HEK293 (cell line): ENCODE results near the gene FUT3.

Source experiments
- CTCF ChIA-PET: fragments of 350-600 bp; formaldehyde crosslinking; extraction: SDS; loops from one replicate; lab custom pipeline; 2021; ENCODE audit warnings: antibody characterized with exemption; lab: Yijun Ruan, JAX
- POLR2A ChIA-PET: fragments of 300-600 bp; formaldehyde crosslinking; extraction: SDS; loops from one replicate; lab custom pipeline; 2020; ENCODE audit warnings: antibody characterized with exemption, inconsistent platforms; lab: Yijun Ruan, JAX
- H3K27ac ChIP-seq: fragments of 200-500 bp; sonication (Bioruptor generic); 2 replicates; pipeline ENCODE4 v1.5.1; 2014; ENCODE audit warnings: low read depth, low read length, control low read depth, inconsistent platforms; ENCODE audit errors: extremely low read depth
- H3K36me3 ChIP-seq, 2 experiments: fragments of 200-500 bp in 1 of 2; sonication (Bioruptor generic) in 1 of 2; 1 replicate in 1 of 2; 2 replicates in 1 of 2; pipeline ENCODE4 v1.5.1; 2014 to 2017; ENCODE audit warnings: inconsistent platforms in 2 of 2, low read length in 2 of 2; ENCODE audit not compliant: control insufficient read depth in 2 of 2, insufficient read depth in 1 of 2
- H3K4me1 ChIP-seq: fragments of 200-500 bp; sonication (Bioruptor generic); 2 replicates; pipeline ENCODE4 v1.5.1; 2014; ENCODE audit warnings: mild to moderate bottlenecking, low read length, inconsistent platforms; ENCODE audit not compliant: control insufficient read depth, insufficient read depth
- H3K4me3 ChIP-seq: 2 replicates; pipeline ENCODE4 v1.5.1; 2011; ENCODE audit warnings: low read depth, mild to moderate bottlenecking, control low read depth, low read length, moderate library complexity
- H3K9me3 ChIP-seq: fragments of 200-500 bp; sonication (Bioruptor generic); 2 replicates; pipeline ENCODE4 v1.5.1; 2014; ENCODE audit warnings: low read depth, low read length, inconsistent platforms; ENCODE audit not compliant: control insufficient read depth, insufficient read depth
- BCL11B ChIP-seq: fragments of 450-650 bp; formaldehyde crosslinking; IDR thresholded peaks from 2 replicates; pipeline ENCODE4 v1.5.1; 2016; ENCODE audit warnings: low read depth, missing biosample characterization, missing genetic modification characterization
- BCL6B ChIP-seq: fragments of 450-650 bp; formaldehyde crosslinking; IDR thresholded peaks from 2 replicates; pipeline ENCODE4 v1.5.1; 2017; ENCODE audit warnings: missing biosample characterization, missing genetic modification characterization
- EGR2 ChIP-seq: fragments of 450-650 bp; formaldehyde crosslinking; IDR thresholded peaks from 2 replicates; pipeline ENCODE4 v1.5.1; 2016; ENCODE audit warnings: low read depth, missing biosample characterization, missing genetic modification characterization
- REPIN1 ChIP-seq: fragments of 450-650 bp; formaldehyde crosslinking; IDR thresholded peaks from 2 replicates; pipeline ENCODE4 v1.5.1; 2017; ENCODE audit warnings: missing biosample characterization, missing genetic modification characterization, low read depth
- ZBTB6 ChIP-seq: fragments of 450-650 bp; formaldehyde crosslinking; IDR thresholded peaks from 2 replicates; pipeline ENCODE4 v1.5.1; 2017; ENCODE audit warnings: missing biosample characterization, missing genetic modification characterization
- ZEB2 ChIP-seq: fragments of 450-650 bp; formaldehyde crosslinking; IDR thresholded peaks from 2 replicates; pipeline ENCODE4 v1.5.1; 2016; ENCODE audit warnings: missing biosample characterization, missing genetic modification characterization
- ZFHX2 ChIP-seq: fragments of 450-650 bp; formaldehyde crosslinking; conservative IDR thresholded peaks from 2 replicates; pipeline ENCODE4 v1.5.1; 2016; ENCODE audit warnings: missing biosample characterization, missing genetic modification characterization
- ZFP41 ChIP-seq: fragments of 450-650 bp; formaldehyde crosslinking; IDR thresholded peaks from 2 replicates; pipeline ENCODE4 v1.5.1; 2016; ENCODE audit warnings: missing biosample characterization, missing genetic modification characterization, borderline replicate concordance
- ZFP69B ChIP-seq: fragments of 450-650 bp; formaldehyde crosslinking; IDR thresholded peaks from 2 replicates; pipeline ENCODE4 v1.5.1; 2016; ENCODE audit warnings: missing biosample characterization, missing genetic modification characterization
- ZNF148 ChIP-seq: fragments of 450-650 bp; formaldehyde crosslinking; IDR thresholded peaks from 2 replicates; pipeline ENCODE4 v1.5.0; 2017; ENCODE audit warnings: missing biosample characterization, missing genetic modification characterization, borderline replicate concordance
- ZNF157 ChIP-seq: fragments of 450-650 bp; formaldehyde crosslinking; IDR thresholded peaks from 2 replicates; pipeline ENCODE4 v1.5.1; 2016; ENCODE audit warnings: missing biosample characterization, missing genetic modification characterization
- ZNF16 ChIP-seq: fragments of 450-650 bp; formaldehyde crosslinking; IDR thresholded peaks from 2 replicates; pipeline ENCODE4 v1.5.1; 2016; ENCODE audit warnings: low read depth, missing biosample characterization, missing genetic modification characterization
- ZNF18 ChIP-seq: fragments of 450-650 bp; formaldehyde crosslinking; IDR thresholded peaks from 2 replicates; pipeline ENCODE4 v1.5.1; 2016; ENCODE audit warnings: missing biosample characterization, missing genetic modification characterization
- ZNF19 ChIP-seq: fragments of 450-650 bp; formaldehyde crosslinking; IDR thresholded peaks from 2 replicates; pipeline ENCODE4; 2016; ENCODE audit warnings: missing biosample characterization, missing genetic modification characterization, low read depth
- ZNF202 ChIP-seq: fragments of 450-650 bp; formaldehyde crosslinking; IDR thresholded peaks from 2 replicates; pipeline ENCODE4 v1.5.1; 2016; ENCODE audit warnings: missing biosample characterization, missing genetic modification characterization, borderline replicate concordance
- ZNF23 ChIP-seq: fragments of 450-650 bp; formaldehyde crosslinking; IDR thresholded peaks from 2 replicates; pipeline ENCODE4 v1.5.1; 2016; ENCODE audit warnings: missing biosample characterization, missing genetic modification characterization, borderline replicate concordance
- ZNF266 ChIP-seq: fragments of 450-650 bp; formaldehyde crosslinking; IDR thresholded peaks from 2 replicates; pipeline ENCODE4 v1.5.1; 2016; ENCODE audit warnings: missing biosample characterization, missing genetic modification characterization, low read depth
- ZNF521 ChIP-seq: fragments of 450-650 bp; formaldehyde crosslinking; IDR thresholded peaks from 2 replicates; pipeline ENCODE4 v1.5.1; 2017; ENCODE audit warnings: missing biosample characterization, mild to moderate bottlenecking, missing genetic modification characterization
- ZNF580 ChIP-seq: fragments of 450-650 bp; formaldehyde crosslinking; IDR thresholded peaks from 2 replicates; pipeline ENCODE4 v1.5.1; 2016; ENCODE audit warnings: missing biosample characterization, missing genetic modification characterization
- ZNF600 ChIP-seq: fragments of 450-650 bp; formaldehyde crosslinking; IDR thresholded peaks from 2 replicates; pipeline ENCODE4 v1.5.1; 2016; ENCODE audit warnings: missing biosample characterization, missing genetic modification characterization
- ZNF664 ChIP-seq: fragments of 450-650 bp; formaldehyde crosslinking; IDR thresholded peaks from 2 replicates; pipeline ENCODE4 v1.5.1; 2016; ENCODE audit warnings: missing biosample characterization, missing genetic modification characterization
- ZNF692 ChIP-seq: fragments of 450-650 bp; formaldehyde crosslinking; IDR thresholded peaks from 2 replicates; pipeline ENCODE4 v1.5.1; 2016; ENCODE audit warnings: missing biosample characterization, missing genetic modification characterization

FUT3 gene

GRCh38 chr19:5865772-5866171 is 14.5 kb upstream of the FUT3 start (continued):
- TF ChIP-seq BCL6B (tag by site-specific recombination) (no peak), REPIN1 (tag by site-specific recombination) (no peak), ZNF157 (no peak), ZNF521 (tag by site-specific recombination) (no peak), ZNF16 (tag by site-specific recombination) (no peak), BCL11B (tag by site-specific recombination) (no peak), ZNF580 (tag by site-specific recombination) (no peak), ZNF23 (tag by site-specific recombination) (no peak), ZNF266 (tag by site-specific recombination) (no peak)

GRCh38 chr19:5864725-5865486 is 13.7 kb upstream of the FUT3 start:
- ChIA-PET CTCF (interaction anchor here (0.7 to 1.4 kb wide), 2 partner anchors 36 to 61 kb away, joined by 4 to 5 read pairs; partner anchors contain the start of gene NRTN), POLR2A (no interaction called here)
- no peak overlapping the region for H3K4me3 ChIP-seq
- H3K36me3 ChIP-seq, result no peaks in the 10 kb centered on the region
- TF ChIP-seq ZNF202 (tag by site-specific recombination) (no peak), ZFHX2 (tag by site-specific recombination) (peak; percentile 49), EGR2 (tag by site-specific recombination) (peak; percentile 64), ZNF600 (tag by site-specific recombination) (no peak), ZNF692 (peak; percentile 59), ZNF148 (tag by site-specific recombination) (no peak), ZBTB6 (tag by site-specific recombination) (no peak), ZNF664 (no peak), ZNF19 (tag by site-specific recombination) (no peak), ZFP41 (tag by site-specific recombination) (no peak), ZNF18 (tag by site-specific recombination) (no peak), ZEB2 (no peak), ZFP69B (peak; percentile 57; the same call in 1 of the 2 replicates)
- H3K4me1 ChIP-seq, result no peaks in the 10 kb centered on the region
- no peaks in the 10 kb centered on the region for H3K9me3 ChIP-seq
- no peak overlapping the region for H3K27ac ChIP-seq
